Stimulated activated CD8-positive, alpha-beta memory T cell treated with anti-CD3 and anti-CD28 coated beads, Interleukin-7, amount 100 ng/mL, for 24 hours (primary cell): ENCODE data around the gene FAM240A.
"Not testable (repeated sequence)": the region's sequence is repeated elsewhere in the genome, so short reads cannot be mapped to it uniquely, and the experiment has no call there.

Experiments
- DNase-seq: peaks from one replicate; pipeline ENCODE4 v3.0.0-alpha.2; 2020; ENCODE audit warnings: low read depth

The FAM240A gene

DNA sequence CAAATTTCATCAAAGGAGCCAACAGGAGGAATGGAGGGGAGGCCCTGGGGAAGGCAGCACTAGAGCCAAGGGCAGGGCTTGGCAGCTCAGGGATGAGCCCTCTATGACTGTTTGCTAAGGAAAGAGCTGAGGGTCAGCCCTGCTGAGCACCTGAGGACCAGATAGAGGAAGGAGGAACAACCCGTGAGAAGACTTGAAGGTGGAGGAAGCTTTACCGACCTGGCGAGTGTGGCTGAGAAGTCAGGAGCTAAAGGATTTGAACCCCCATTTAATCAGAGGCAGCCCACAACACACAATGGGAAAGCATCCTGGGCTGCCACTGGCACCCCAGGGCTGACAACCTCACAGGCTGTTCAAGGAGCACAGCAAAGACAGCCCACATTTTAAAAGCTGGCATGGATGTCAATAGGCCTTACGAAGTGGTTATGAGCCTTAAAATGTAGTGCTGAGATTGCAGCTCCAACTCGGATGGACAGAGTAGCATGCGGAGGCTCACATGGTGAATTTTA lies 25.5 kb upstream of the FAM240A start:
- no peak for DNase-seq

DNA sequence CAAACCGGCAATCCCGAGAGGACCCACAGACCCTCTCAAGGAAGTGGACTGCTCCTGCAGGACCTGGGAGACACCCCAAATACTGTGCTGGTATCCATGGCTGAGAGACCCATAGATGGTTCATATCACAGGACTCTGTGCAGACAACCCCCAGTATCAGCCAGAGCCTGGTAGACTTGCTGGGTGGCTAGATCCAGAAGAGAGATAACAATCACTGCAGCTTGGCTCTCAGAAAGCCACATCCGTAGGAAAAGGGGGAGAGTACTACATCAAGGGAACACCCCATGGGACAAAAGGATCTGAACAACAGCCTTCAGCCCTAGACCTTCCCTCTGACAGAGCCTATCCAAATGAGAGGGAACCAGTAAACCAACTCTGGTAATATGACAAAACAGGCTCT lies 25.1 kb upstream of the FAM240A start:
- DNase-seq, result not testable (repeated sequence)

DNA sequence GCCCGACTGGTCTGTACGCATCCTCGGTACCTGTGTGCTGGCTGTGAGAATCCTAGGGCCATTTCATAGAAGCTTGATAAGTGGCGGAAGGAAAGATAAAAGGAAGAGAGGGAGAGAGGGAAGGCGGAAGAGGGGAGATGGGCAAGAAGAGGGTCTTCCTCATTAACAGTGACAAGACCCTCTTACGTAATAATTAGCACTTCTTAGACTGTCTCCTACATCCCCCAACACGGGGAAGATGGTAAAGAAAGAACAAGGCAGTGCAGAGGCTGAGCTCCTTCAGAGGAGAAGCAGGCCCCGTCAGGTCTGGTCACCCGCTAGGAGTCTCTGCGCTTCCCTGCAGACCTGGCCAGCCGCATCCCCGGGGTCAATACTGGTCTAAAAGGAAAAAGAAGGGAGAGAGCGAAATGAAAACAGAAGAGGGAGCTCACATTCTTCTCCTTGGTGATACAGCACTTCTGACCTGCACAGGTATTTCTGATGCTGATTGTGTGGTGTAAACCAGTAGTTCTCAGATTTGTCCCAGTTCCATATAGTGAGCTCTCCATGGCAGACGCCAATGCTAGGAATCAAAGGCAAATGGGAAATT lies 19.0 kb upstream of the FAM240A start:
- DNase-seq, result no peak

DNA sequence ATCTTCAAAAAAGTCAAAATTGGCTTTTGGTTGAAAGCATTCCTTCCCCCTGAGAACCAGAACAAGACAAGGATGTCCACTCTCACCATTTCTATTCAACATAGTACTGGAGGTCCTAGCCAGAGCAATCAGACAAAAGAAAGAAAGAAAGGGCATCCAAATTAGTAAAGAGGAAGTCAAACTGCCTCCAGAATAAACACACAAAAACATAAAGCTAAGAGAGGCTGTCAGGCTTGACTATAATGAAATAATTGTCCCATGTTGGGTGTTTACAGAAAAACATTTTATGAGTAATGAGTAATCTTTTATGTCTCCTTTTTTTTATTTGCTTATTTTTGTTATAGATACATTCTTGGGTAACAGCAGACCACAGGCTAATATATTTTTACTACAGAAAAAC lies 18.3 kb upstream of the FAM240A start:
- no peak for DNase-seq

DNA sequence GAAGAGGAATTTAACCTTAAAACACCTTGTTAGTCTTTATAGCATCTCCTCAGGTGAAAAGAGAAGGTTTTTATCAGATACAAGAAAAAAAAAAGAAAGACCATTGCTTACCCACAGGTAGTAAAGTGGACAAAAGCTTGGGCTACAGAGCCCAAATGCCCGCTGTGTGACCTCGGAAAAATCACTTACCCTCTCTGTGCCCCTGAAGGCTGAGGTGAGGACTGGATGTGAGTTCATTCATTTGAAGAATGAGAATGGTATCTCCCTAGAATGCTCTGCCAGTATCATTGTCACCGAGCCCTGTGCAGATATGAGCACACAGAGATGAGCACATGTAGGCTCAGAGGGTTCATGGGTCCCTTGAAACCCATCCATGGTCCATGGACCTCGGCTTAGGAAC lies 17.6 kb upstream of the FAM240A start:
- no peak for DNase-seq

DNA sequence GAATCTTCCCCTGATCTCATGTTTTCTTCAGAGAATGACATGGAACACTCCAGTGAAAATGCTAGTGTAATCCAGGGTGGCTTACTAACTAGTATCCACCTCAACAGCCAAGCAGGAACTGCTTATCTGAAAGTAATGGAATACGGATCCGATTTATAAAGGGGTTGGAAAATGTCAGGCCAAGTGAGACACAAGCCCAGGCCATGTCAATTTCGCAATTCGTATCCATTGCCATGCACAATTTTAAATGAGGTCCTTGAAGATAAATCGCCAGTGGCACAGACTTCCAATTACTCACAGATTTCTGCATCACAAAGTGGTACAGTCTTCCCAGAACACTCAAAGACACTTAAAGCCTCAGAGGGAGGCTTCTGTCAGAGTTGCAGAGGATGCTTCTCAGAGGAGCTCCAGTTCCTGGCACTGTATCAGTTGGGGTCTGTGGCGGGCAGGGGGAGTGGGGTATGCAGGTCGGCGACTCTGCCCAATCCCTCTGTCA lies 16.5 kb upstream of the FAM240A start:
- DNase-seq, result no peak

DNA sequence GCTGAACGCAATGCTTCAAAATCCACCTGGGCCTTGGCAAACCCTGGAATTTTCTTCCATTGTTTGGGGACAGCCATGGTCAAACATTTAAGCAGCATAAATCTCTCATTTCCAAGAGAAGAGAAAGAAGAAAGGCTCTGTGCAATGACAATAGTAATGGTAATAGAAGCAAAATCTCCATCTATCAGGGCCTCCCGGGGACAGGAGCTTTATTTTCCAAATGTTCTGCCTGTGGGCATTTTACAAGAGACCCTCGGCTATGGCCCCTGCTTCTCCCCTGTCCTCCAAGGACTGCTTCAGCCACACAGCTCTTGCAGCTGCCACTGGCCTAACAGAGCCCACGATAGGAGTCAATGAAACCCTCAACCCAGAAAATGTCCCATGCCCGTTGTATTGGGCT lies 12.7 kb upstream of the FAM240A start:
- DNase-seq, result no peak

DNA sequence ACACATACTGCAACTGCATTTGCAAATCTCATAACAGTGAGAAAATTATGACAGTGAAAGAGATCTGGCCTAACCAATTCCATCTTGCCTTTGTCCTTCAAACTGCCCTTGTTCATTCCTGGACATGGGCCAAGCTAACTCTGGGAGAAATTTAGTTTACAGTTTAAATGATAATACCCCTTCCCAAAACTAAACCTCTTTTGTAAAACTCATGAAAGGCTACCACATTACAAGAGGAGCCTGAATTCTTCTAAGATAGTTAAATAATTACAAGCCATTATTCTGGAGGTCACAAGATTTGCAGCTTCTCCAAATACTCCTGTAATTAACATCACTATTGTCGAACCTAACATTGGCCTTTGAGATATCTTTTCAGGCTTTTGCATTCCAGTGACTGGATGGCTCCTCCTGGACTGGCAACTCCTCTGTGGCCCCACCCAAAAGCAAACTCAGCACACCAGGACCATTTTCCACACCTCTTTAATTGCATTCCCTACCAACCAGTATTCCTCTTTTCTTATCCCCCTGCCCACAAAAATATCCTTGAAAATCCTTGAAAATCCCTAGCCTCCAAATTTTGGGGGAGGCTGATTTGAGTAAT lies 8.8 kb upstream of the FAM240A start:
- DNase-seq, result no peak

DNA sequence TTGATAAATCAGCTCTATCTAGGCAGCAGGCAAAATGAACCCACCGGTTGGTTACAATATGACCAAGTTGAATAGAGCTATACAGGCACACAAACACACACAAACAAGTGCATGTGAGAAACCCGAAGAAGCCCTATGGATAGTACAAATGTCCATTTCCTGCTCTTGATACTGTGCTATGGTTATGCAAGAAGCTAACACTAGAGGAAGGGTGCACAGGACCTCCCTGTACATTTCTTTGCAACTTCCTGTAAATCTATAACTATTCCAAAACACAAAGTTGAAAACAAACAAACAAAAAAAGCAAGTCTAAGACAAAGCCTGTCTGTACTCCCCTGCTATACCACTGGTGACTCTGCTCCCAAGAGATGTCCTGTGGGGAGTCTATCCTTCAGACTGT lies 8.2 kb upstream of the FAM240A start:
- DNase-seq, result no peak

DNA sequence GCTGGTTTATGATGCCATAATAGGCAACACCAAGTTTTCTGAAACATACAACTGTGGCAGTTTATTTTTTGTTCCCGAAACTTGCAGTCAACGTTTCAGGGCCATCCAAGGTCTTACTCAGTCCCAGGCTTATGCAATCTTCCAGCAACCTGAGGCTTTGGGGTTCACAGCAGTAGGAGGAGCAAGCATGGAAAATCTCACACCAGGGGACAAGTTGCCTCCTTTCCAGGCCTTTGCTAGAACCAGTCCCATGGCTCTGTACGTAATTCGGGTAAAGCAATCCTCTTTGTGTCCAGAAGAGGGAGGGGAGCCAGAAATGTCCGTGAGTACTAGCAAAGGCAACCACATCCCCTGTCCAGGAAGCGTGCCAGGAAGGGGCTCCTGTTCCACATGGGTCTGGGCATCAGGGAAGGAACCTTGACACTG lies 4.7 kb upstream of the FAM240A start:
- no peak for DNase-seq

DNA sequence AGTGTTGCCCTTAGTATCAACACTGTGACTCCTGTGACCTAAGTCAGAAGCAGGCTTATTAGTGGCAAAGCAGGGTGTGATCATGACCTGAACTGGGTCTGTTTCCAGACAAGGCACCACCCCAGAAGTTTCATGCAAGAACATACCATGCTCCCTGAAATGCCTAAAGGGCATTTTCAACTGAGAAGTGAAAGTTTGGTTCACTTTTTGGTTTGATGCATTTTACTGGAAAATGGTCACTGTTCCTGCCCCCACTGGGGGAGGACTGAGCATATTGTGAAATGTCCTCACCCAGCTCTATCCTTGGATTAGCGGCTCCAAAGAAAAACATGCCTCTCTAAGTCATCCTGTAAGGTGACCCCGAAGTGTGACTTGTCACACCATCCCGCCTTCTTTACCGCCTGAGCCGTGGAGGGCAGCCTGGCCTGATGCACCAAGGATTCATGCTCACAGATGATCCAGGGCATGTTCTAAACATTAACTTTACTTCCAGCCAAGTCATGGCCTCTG lies 3.1 kb upstream of the FAM240A start:
- no peak for DNase-seq

DNA sequence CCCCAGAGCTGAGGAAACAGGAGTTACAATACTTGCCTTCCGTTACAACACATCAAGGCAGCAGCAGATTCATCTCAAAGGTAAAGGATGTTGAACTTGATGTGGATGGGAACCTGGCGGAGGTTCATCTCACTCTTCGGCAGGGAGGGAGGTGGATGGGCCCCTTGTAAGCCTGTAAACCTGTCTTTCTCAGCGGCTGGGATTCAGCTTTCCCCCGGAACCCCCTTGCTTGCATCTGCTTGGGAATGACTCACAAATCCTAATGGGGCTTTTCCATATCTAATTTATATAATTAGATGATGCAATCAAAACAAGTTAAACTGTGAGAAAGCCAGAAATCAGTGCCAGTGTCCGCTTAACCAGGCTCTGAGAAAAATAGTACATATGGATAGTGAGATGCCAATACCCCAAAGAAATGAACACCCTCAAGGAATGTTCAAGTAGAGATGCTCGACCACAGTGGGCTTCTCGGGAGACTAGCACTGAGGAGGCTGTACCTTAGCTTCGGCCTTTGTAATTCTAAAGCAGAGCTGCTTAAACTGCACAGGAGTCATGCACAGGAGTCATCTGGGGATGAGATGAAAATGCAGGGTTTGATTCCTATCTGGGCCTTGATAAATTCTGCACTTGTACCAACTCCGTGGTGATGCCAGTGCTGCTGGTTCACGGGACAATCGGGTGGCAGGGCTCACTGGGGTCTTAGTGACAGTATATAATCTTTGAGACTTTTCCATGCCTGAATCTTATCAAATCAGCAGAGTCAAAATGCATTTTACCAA lies 2.2 kb upstream of the FAM240A start:
- DNase-seq, result no peak

DNA sequence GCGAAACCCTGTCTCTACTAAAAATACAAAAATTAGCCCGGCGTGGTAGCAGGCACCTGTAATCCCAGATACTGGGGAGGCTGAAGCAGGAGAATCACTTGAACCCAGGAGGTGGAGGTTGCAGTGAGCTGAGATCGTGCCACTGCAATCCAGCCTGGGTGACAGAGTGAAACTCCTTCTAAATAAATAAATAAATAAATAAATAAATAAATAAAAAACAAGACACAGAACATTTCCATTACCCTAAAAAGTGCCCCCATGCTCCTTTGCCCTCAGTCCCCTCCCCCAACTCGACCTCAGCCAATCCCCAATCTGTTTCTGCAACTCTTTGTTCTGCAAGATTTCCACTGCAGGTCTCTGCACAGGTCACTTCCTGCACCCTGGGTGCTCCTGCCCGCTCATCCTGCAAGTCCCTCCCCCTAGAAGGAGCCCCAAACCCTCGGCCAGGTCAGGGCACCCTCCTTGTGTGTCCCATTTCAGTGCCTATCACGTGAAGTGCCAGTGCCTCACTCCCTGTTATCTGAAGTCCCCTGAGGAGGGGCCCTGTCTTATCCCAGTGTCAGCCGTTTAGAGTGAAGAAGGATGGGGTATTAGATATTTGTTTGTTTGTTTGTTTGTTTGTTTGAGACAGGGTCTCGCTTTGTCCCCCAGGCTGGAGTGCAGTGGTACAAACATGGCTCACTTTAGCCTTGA lies 1.1 kb downstream of the FAM240A start:
- DNase-seq, result no peak

DNA sequence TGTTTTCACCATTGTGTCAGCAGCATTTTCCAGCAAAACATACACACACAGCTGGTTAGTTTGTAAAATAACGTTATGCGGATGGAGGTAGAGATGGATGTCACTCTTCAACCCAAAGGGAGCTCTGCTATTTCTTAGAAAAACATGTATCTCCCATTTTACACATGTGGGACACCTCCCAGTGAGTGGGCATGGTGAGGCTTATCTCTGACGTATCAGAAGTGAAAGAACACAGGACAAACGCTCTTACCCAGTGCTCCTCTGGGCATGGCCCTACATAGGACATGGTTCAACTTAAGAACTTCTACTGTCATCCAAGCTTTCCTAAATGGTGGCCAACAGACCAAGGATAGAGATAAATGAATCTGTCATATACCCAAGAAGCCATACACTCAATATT lies 2.1 kb downstream of the FAM240A start:
- DNase-seq, result no peak

DNA sequence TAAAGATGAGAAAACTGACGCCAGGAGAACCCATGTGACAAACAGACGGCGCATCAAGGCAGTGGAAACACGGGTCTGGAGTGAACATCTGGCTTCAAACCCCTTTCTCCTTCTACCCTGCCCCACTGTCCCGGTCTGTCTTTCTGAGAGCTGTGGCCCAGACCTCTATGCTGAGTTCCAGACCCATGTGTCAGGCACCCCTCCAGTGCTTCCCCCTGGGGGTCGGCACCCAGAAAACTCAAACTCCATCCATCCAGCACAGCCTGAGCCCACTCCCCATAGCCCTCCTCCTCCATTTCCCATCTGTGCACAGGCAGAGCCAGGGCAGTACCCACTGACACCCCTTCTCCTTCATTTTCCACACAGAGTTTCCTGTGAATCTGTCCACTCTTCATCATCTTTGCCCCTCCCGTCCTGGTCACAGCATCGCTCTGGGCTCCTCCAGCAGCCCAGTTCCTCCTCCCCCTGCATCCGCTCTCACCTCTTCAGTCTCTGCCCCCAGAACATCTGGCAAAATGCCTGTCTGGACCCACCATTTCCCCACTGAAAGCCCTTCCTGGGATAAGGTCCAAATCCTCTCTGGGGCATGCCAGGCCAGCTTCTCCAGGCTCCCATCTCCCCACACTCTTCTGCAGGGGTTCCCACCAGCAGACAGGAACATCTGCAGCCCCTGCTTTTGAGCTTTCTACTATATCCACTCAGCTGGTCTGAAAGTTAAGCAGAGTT lies 2.9 kb downstream of the FAM240A start:
- DNase-seq, result no peak

DNA sequence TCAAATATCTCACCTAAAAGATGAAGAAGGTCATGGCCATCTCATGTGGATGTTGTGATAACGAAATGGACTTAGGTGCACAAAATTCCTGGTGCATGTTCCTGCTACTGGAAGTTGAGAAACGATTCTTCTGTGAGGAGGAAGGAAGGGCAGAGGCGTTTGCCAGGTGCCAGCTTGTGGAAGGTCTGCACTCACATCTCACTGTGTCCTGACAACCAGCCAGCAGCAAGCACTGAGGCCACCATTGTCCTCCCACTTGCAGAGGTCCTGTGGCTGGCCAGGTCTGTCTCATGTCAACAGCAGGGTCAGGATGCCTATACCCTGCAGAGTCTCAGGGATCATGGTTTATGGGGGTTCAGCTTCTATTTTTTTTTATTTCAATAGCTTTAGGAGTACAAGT lies 3.7 kb downstream of the FAM240A start:
- no peak for DNase-seq

DNA sequence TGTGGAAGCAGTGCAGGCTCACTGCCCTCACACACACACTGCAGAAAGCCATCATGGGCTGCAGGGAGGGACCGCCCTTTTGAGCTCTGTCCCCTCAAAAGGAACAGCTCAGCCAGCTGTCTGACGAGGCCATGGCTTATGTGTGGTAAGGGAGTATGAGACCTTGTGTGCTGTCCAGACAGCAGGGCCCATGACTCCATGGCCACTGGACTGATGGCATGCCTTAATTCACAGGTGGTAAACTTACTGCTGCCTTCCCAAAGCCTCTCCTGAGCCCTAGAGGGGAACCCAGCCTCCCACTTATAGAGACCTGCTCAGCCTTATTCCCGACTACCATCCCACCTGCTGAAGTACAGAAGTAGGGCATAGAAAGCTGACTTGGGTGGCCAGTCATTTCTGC lies 5.6 kb downstream of the FAM240A start:
- DNase-seq, result no peak

DNA sequence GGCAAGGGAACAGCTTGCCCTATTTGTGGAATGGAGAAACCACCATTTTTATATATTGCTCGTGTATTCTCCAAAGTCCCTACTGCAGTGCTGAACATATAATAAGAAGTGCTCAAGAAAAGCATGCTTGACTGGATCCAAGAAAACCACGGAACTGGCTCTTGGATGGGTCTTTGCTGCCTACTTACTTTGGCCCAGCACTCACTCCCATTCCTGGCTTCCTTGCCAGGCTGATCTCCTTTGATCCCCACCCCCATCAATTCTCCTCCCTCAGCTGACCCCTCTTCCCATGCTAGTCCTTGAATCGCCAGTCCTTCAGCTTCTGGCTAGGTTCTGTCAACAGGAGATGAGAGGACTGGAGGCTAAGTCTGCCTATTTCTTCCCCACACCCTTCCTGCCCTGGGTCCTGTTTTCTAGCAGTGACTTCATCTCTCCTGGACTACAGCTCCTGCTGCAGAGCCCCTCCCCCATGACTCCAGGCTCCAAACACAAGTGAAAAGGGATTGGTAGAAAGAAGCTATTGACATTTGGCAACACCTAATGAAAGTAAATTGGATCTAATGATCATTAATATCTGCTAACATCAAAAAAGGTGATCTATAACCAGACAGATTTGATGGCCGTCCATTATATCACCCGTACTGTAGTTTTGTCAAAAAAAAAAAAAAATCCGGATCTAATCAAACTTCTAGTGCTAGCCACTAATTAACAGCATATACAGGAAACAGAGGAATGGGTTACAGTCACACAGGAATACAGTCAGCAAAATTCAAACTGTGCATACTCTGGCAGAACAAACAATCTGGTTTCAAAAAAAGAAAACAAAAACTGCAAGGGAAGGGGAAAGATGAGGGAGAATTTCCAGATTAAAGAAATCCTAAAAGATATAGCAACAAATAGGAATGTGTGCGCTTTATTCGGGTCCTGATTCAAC lies 7.8 kb downstream of the FAM240A start:
- DNase-seq, result no peak

DNA sequence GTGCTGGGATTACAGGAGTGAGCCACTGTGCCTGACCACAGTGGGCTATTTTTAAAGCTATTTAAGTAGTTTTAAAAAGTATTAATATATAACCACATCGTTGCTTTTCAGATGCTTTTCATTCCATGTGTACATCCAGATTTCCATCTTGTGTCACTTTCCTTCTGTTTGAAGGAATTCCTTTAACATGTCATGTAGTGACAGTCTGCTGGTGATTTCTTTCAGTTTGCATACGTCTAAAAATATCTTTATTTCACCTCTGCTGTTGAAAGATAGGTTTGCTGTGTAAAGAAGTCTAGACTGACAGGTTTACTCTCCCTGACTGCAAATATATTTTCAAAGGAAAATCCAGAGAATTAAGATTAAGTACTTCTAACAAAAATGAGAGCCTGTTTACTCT lies 12.2 kb downstream of the FAM240A start:
- DNase-seq, result no peak

DNA sequence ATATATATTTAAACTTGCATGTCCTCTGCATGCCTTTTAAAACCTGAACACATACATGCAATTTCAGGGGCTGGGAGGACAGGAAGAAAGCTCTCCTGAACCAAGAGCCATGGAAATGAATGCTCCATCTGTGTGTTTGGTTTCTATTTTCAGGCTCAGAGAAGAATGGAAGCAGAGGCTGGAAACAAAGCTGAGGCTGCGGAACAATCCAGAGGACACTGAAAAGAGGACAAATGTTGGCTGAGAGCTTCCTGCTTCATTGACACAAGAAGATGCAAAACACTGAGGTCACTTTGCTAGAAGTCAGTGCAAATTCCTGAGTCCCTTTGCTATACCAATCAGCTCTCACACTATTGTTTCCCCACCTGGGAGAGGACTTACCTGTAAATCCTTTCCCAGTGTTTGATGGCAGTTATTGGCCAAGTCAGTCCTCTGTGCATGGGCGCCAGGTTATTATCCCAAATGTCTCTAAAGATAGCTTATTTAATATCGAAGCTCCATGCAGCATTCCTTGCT lies 12.7 kb downstream of the FAM240A start:
- DNase-seq, result no peak
